Prostate gland (tissue), 2 donors: ENCODE data around the gene MORC2. TPM values are rescaled to one million over a fixed set of nuclear protein-coding genes. Genes with fewer than 3 reads are reported as not detected.

ENCODE experiments used
- DNase-seq: peaks from one replicate; pipeline ENCODE4 v3.0.0-alpha.2; 2019; ENCODE audit warnings: low spot score
- H3K27ac ChIP-seq, 2 donors: fragments of 200-600 bp; sonication (generic); 2 replicates each; pipeline ENCODE4 v1.5.1; 2017 to 2019
- H3K27me3 ChIP-seq: fragments of 200-600 bp; sonication (generic); replicated peaks from 2 replicates; pipeline ENCODE4 v1.5.1; 2019; ENCODE audit not compliant: insufficient read depth
- H3K36me3 ChIP-seq, 2 donors: fragments of 200-600 bp; sonication (generic); 1 replicate in 1 of 2; 2 replicates in 1 of 2; pipeline versions ENCODE4 v1.5.1 to v1.8.1; 2017 to 2019
- H3K4me1 ChIP-seq: fragments of 200-600 bp; sonication (generic); replicated peaks from 2 replicates; pipeline ENCODE4 v1.5.1; 2019
- H3K4me3 ChIP-seq, 2 donors: fragments of 200-600 bp; sonication (generic); 2 replicates each; pipeline ENCODE4 v1.5.1; 2017 to 2019
- H3K9me3 ChIP-seq: fragments of 200-600 bp; sonication (generic); 2 replicates; pipeline ENCODE4 v1.5.1; 2017
- CTCF ChIP-seq, 4 experiments: fragments of 200-600 bp in 2 of 4; fragments of 450-650 bp in 2 of 4; sonication (generic) in 2 of 4; IDR thresholded peaks; 1 replicate in 3 of 4; 2 replicates in 1 of 4; pipeline ENCODE4 v1.5.1; 2016 to 2019; ENCODE audit warnings: antibody characterized with exemption in 4 of 4, mild to moderate bottlenecking in 2 of 4, moderate library complexity in 2 of 4
- POLR2A ChIP-seq: fragments of 450-650 bp; IDR thresholded peaks from one replicate; pipeline ENCODE4 v1.6.1; 2016; ENCODE audit warnings: antibody characterized with exemption, mild to moderate bottlenecking
- POLR2AphosphoS5 ChIP-seq: sonication (generic); formaldehyde crosslinking; IDR thresholded peaks from one replicate; pipeline ENCODE4 v1.6.1; 2017; ENCODE audit warnings: antibody characterized with exemption
- WGBS: methylation state at CpG from one replicate; pipeline ENCODE4 v1.1.5; 2018; 5-methylcytosine and 5-hydroxymethylcytosine counted together
- intact Hi-C: fragments of 100-400 bp; cut with DNase I; formaldehyde crosslinking; loops from one replicate; pipeline ENCODE4 v1.14.2; 2022
- total RNA-seq, 2 donors: library from RNA; depleted of rRNA; stranded (reverse); fragments of >200 nt; gene quantifications; one replicate each; pipeline ENCODE4 v1.1.0, GENCODE V29; 2016

Gene MORC2
- total RNA-seq, 2 donors from 2014 or later = 19.7 to 74.8 TPM

- Histone ChIP-seq H3K9me3 (no peaks in the 10 kb centered on the region), H3K27ac (no peak overlapping the region), H3K27me3 (no peaks in the 10 kb centered on the region), H3K4me3 (no peak overlapping the region), H3K36me3 (peaks cover 31 to 39% of the 10 kb centered on the region in 2 donors), H3K4me1 (no peaks in the 10 kb centered on the region)
- no peak for DNase-seq
- TF ChIP-seq POLR2AphosphoS5 (no peak), POLR2A (no peak), CTCF (IDR thresholded peaks at IDR 0.05) (no peak)
- WGBS = 81% methylated on average over 7 of the region's 7 CpGs
- intact Hi-C loops = no loop called here
These were observed 35.1 kb downstream of the MORC2 start for GRCh38 chr22:30933457-30933856.

GRCh38 chr22:30932661-30933060 lies 35.9 kb downstream of the MORC2 start:
- peaks cover 38 to 43% of the 10 kb centered on the region in 2 donors for H3K36me3 ChIP-seq
- intact Hi-C loops = no loop called here
- 95% methylated on average over 15 of the region's 16 CpGs for WGBS

GRCh38 chr22:30931541-30932300 lies 36.9 kb downstream of the MORC2 start:
- 92% methylated on average over 4 of the region's 4 CpGs for WGBS
- Histone ChIP-seq H3K27ac (no peak overlapping the region), H3K4me3 (no peak overlapping the region), H3K27me3 (no peaks in the 10 kb centered on the region), H3K36me3 (peaks cover 40% of the 10 kb centered on the region in 2 donors), H3K9me3 (no peaks in the 10 kb centered on the region), H3K4me1 (no peaks in the 10 kb centered on the region)
- TF ChIP-seq POLR2A = no peak
- TF ChIP-seq CTCF (IDR thresholded peaks at IDR 0.05) = no peak
- TF ChIP-seq POLR2AphosphoS5 = no peak
- DNase-seq = no peak
- intact Hi-C loops = no loop called here

More at GRCh38 chr22:30932661-30933060, 35.9 kb downstream of the MORC2 start:
- Histone ChIP-seq H3K4me3 (no peak overlapping the region), H3K27ac (no peak overlapping the region), H3K9me3 (no peaks in the 10 kb centered on the region), H3K27me3 (no peaks in the 10 kb centered on the region), H3K4me1 (no peaks in the 10 kb centered on the region)
- no peak for DNase-seq
- no peak for TF ChIP-seq POLR2AphosphoS5
- TF ChIP-seq POLR2A = no peak
- no peak for TF ChIP-seq CTCF (IDR thresholded peaks at IDR 0.05)

- Histone ChIP-seq H3K36me3 (peaks cover 37 to 40% of the 10 kb centered on the region in 2 donors), H3K9me3 (no peaks in the 10 kb centered on the region), H3K27ac (no peak overlapping the region), H3K4me3 (no peak overlapping the region), H3K4me1 (no peaks in the 10 kb centered on the region), H3K27me3 (no peaks in the 10 kb centered on the region)
- WGBS = 84% methylated on average over 3 of the region's 3 CpGs
- DNase-seq = no peak
- TF ChIP-seq CTCF (IDR thresholded peaks at IDR 0.05) (no peak), POLR2AphosphoS5 (no peak), POLR2A (no peak)
- intact Hi-C loops = no loop called here
These were observed 38.3 kb downstream of the MORC2 start for GRCh38 chr22:30930228-30930627.

- TF ChIP-seq POLR2AphosphoS5 (no peak), CTCF (IDR thresholded peaks at IDR 0.05) (no peak), POLR2A (no peak)
- no peak for DNase-seq
These were observed 40.2 kb downstream of the MORC2 start for GRCh38 chr22:30928401-30928800.

More at GRCh38 chr22:30928401-30928800, 40.2 kb downstream of the MORC2 start:
- no peaks in the 10 kb centered on the region for H3K9me3 ChIP-seq
- H3K4me3 ChIP-seq = no peak overlapping the region
- H3K4me1 ChIP-seq = no peaks in the 10 kb centered on the region
- WGBS = 97% methylated on average over 6 of the region's 6 CpGs
- no peak overlapping the region for H3K27ac ChIP-seq
- intact Hi-C loops = no loop called here
- no peaks in the 10 kb centered on the region for H3K27me3 ChIP-seq
- H3K36me3 ChIP-seq = peaks cover 24 to 25% of the 10 kb centered on the region in 2 donors
